Spinal cord (tissue), 10 donors: Measurements from ENCODE around the gene RASA2. TPM values are rescaled to one million over a fixed set of nuclear protein-coding genes. Genes with fewer than 3 reads are reported as not detected.
A peak's percentile ranks its signal among the peaks of the same experiment; 100 is the strongest.

Experiments used
- DNase-seq, 6 donors: peaks; one replicate each; pipeline versions ENCODE4 v3.0.0 to v3.0.0-alpha.2; 2013 to 2015; ENCODE audit warnings: low spot score in 6 of 6, low read depth in 4 of 6
- H3K27ac ChIP-seq: one replicate; pipeline ENCODE4 v1.5.1; 2013; ENCODE audit warnings: low read depth, low read length, control low read depth
- H3K27me3 ChIP-seq: one replicate; pipeline ENCODE4 v1.6.1; 2013; ENCODE audit warnings: low read length; ENCODE audit not compliant: control insufficient read depth, insufficient read depth
- H3K36me3 ChIP-seq: one replicate; pipeline ENCODE4 v1.6.1; 2013; ENCODE audit warnings: low read length; ENCODE audit not compliant: control insufficient read depth, insufficient read depth
- H3K4me1 ChIP-seq: one replicate; pipeline ENCODE4 v1.6.1; 2013; ENCODE audit warnings: low read length; ENCODE audit not compliant: control insufficient read depth, insufficient read depth
- H3K4me3 ChIP-seq: one replicate; pipeline ENCODE4 v1.5.1; 2013; ENCODE audit warnings: low read depth, low read length, control low read depth
- H3K9me3 ChIP-seq: one replicate; pipeline ENCODE4 v1.6.1; 2013; ENCODE audit warnings: low read length; ENCODE audit not compliant: control insufficient read depth, insufficient read depth
- WGBS: methylation state at CpG from one replicate; pipeline ENCODE4 v1.1.5; 2013; ENCODE audit warnings: missing lambda C conversion rate; ENCODE audit not compliant: insufficient coverage; 5-methylcytosine and 5-hydroxymethylcytosine counted together
- polyA plus RNA-seq, 2 donors: library from polyadenylated mRNA; unstranded; fragments of 120-200 nt; gene quantifications; one replicate each; pipeline ENCODE4 v1.2.1, GENCODE V29; 2013; ENCODE audit not compliant: insufficient read length in 2 of 2
- total RNA-seq, 2 donors: library from RNA; depleted of rRNA in 1 of 2; stranded (reverse); fragments of 120-200 nt in 1 of 2; fragments of >200 nt in 1 of 2; gene quantifications; one replicate each; pipeline versions ENCODE4 v1.2.3 to v1.2.4, GENCODE V29; 2013 to 2014
- donor health status: healthy.

Gene RASA2
- total and polyA plus RNA-seq, 4 donors: 17.4 to 27.9 (median 19.0) TPM

GRCh38 chr3:141653847-141654246 is 167.0 kb downstream of the RASA2 start:
- Histone ChIP-seq H3K4me1 (peaks cover under 1% of the 10 kb centered on the region), H3K27me3 (no peaks in the 10 kb centered on the region), H3K9me3 (no peaks in the 10 kb centered on the region), H3K36me3 (no peaks in the 10 kb centered on the region), H3K27ac (no peak overlapping the region), H3K4me3 (no peak overlapping the region)
- DNase-seq: peak in 1 of 6 donors; percentile 11
- 56% methylated on average over 4 of the region's 4 CpGs for WGBS

DNA sequence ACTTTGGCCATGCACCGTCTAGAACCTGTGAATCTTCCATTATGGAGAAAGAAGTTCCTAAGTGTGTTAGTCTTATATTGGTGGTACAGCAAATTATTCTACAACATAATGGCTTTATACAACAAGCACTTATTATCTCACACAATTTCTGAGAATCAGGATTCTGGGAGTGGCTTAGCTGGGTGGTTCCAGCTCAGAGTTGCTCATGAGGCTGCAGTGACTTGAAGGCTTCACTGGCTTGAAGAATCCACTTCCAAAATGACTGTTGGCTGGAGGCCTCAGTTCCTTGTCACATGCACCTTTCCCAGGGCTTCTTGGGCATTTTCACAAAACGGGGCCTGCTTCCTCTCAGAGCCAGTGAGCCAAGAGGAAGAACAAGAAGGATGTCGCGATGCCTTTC is 169.0 kb downstream of the RASA2 start:
- Histone ChIP-seq H3K36me3 (no peaks in the 10 kb centered on the region), H3K27ac (no peak overlapping the region), H3K9me3 (no peaks in the 10 kb centered on the region), H3K27me3 (peaks cover 2% of the 10 kb centered on the region), H3K4me1 (peaks cover 18% of the 10 kb centered on the region), H3K4me3 (no peak overlapping the region)
- no peak for DNase-seq
- 88% methylated on average over 1 of the region's 4 CpGs for WGBS

DNA sequence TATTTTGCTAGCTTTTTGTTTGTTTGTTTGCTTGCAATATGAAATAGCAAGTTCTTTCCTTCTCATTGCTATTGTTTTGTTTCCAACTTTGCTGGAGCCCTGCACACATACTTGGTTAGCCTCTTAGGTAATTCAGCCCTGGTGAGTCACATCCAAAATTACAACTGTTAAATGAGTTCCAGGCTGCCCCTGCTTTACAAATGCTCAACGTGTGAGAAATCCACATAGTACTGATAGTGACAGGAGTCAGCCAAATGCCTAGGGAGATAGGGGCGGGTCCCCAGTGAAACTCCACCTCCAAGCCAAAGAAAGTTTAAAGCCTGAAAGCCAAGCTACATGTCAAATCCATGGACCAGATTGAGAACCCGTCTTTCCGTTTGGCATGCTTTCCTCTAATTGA is 169.9 kb downstream of the RASA2 start:
- peaks cover 2% of the 10 kb centered on the region for H3K27me3 ChIP-seq
- H3K27ac ChIP-seq: no peak overlapping the region
- DNase-seq: no peak
- 95% methylated on average over 2 of the region's 4 CpGs for WGBS
- peaks cover 18% of the 10 kb centered on the region for H3K4me1 ChIP-seq
- H3K36me3 ChIP-seq: no peaks in the 10 kb centered on the region
- H3K4me3 ChIP-seq: no peak overlapping the region
- no peaks in the 10 kb centered on the region for H3K9me3 ChIP-seq

- Histone ChIP-seq H3K27ac (no peak overlapping the region), H3K36me3 (no peaks in the 10 kb centered on the region), H3K27me3 (peaks cover 2% of the 10 kb centered on the region), H3K4me1 (peaks cover 18% of the 10 kb centered on the region), H3K9me3 (no peaks in the 10 kb centered on the region), H3K4me3 (no peak overlapping the region)
- DNase-seq: no peak
Observed at GRCh38 chr3:141657516-141657915, 170.7 kb downstream of the RASA2 start.

GRCh38 chr3:141659821-141660613 is 173.2 kb downstream of the RASA2 start:
- Histone ChIP-seq H3K36me3 (no peaks in the 10 kb centered on the region), H3K4me3 (peak overlapping the region; percentile 48), H3K4me1 (peaks cover 21% of the 10 kb centered on the region), H3K9me3 (no peaks in the 10 kb centered on the region), H3K27me3 (peaks cover 2% of the 10 kb centered on the region), H3K27ac (peak overlapping the region; percentile 26)
- under 1% methylated on average over 62 of the region's 64 CpGs for WGBS
- DNase-seq: peak; percentile 26 to 80 (median 56)

- H3K36me3 ChIP-seq: no peaks in the 10 kb centered on the region
- peaks cover 21% of the 10 kb centered on the region for H3K4me1 ChIP-seq
- H3K27ac ChIP-seq: no peak overlapping the region
- 13% methylated on average over 4 of the region's 9 CpGs for WGBS
- peak overlapping the region; percentile 48 for H3K4me3 ChIP-seq
- DNase-seq: no peak
- H3K9me3 ChIP-seq: no peaks in the 10 kb centered on the region
- peaks cover 2% of the 10 kb centered on the region for H3K27me3 ChIP-seq
Observed at GRCh38 chr3:141660614-141660947, 173.8 kb downstream of the RASA2 start.

- no peaks in the 10 kb centered on the region for H3K36me3 ChIP-seq
- peaks cover 2% of the 10 kb centered on the region for H3K27me3 ChIP-seq
- H3K9me3 ChIP-seq: no peaks in the 10 kb centered on the region
- DNase-seq: no peak
- no peak overlapping the region for H3K4me3 ChIP-seq
- H3K4me1 ChIP-seq: peaks cover 21% of the 10 kb centered on the region
- H3K27ac ChIP-seq: no peak overlapping the region
- WGBS: 89% methylated on average over 6 of the region's 11 CpGs
Observed at GRCh38 chr3:141661229-141662196, 174.7 kb downstream of the RASA2 start.

DNA sequence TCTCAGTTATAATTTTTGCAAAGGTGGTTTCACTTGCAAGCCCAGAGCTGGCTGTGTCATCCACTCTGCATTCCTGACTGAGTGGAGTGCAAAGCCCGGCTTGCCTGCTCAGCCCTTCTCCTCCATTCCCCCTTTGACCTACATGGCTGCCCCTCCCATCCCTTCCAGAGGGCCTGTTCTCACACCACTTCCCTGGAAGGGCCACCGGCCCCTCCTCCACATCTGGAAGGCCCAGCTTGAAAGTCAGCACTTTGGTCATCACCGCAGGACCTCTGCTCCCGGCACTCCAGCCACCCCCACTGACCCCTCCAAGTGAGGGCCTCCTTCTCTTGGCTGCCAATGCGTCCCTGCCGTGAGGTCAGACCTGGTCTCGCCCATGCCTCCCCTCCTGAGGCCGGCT is 177.2 kb downstream of the RASA2 start:
- H3K27me3 ChIP-seq: peaks cover 2% of the 10 kb centered on the region
- H3K4me1 ChIP-seq: peaks cover 19% of the 10 kb centered on the region
- DNase-seq: peak in 1 of 6 donors; percentile 44
- peaks cover 2% of the 10 kb centered on the region for H3K9me3 ChIP-seq
- no peak overlapping the region for H3K4me3 ChIP-seq
- no peak overlapping the region for H3K27ac ChIP-seq
- no peaks in the 10 kb centered on the region for H3K36me3 ChIP-seq
- 57% methylated on average over 7 of the region's 8 CpGs for WGBS
